Left lobe of liver (tissue), 2 donors: ENCODE data around the gene KIF16B. TPM values are rescaled to one million over a fixed set of nuclear protein-coding genes. Genes with fewer than 3 reads are reported as not detected.

Source experiments
- ATAC-seq: fragments of 200-7000 bp; cut with Tn5 transposase; one replicate; pipeline ENCODE4 v1.9.1; 2020; ENCODE audit warnings: mild to moderate bottlenecking, moderate library complexity
- DNase-seq: peaks from one replicate; pipeline ENCODE4 v3.0.0-alpha.2; 2020; ENCODE audit warnings: low spot score
- total RNA-seq: library from RNA; stranded (reverse); gene quantifications from one replicate; pipeline ENCODE4 v1.2.1, GENCODE V29; 2021
- donor health status: DM: no; HTN: no; CAD: no; lungs with moderate emphysema.
- donor health status: DM: no; HTN: yes; CAD: no.

KIF16B gene
- total RNA-seq, 1 donor from 2014 or later: 10.1 TPM

DNA sequence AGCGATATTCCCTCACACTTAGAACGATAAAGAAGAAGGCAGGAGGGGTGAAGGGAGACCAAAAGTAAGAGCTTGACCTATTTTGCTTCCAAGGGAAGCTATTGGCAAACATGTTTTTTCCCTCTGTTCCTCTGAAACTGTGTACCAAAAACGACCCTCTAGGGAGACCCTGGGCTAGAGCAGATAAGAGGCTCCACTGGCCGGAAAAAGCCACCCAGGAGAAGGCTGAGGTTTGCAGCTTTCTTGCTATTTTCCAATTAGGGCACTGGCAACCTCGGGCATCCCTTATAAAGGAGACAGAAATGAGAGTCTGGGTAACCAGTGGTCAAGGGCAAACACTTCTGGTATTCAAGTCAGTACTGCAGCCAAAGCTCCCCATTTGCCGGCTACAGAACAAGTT lies 168.0 kb downstream of the KIF16B start:
- ATAC-seq (no peak), DNase-seq (no peak)

DNA sequence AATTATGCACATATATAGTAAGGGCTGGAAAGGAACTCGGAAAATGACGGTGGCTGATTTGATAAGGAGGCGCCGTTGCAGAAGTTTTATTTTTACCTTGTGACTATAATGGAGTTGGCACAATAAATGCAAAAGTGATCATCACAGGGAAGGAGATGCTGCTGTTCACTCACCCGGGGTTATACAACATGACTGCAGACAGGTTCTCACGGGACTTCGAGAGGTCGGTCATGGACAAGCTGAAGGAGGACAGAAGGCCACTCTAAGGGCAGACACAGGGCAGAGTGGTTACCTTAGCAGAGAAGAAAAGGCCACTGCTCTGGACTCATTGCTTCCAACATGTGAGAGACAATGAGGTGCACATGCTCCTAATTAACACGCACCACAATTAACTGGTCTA lies 168.6 kb downstream of the KIF16B start:
- DNase-seq: no peak
- ATAC-seq: no peak

DNA sequence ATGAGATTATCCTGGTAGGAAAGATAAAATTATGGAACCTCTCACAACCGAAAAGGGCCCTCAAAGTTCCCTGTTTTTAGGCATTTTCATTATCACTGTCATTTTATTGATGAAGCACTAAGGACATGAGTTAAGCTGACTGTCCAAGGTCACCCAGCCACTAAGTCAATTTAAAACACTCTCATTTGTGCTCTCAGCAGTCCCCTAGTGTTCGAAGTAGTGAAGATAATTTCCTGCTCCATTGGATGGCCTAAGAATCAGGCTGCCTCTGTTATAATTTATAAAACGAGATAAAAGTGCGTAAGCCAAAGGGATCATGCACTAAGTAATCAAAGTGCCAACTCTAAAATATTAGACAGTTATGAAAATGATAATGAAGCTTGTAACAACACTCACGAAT lies 169.1 kb downstream of the KIF16B start:
- DNase-seq: no peak
- ATAC-seq: no peak

DNA sequence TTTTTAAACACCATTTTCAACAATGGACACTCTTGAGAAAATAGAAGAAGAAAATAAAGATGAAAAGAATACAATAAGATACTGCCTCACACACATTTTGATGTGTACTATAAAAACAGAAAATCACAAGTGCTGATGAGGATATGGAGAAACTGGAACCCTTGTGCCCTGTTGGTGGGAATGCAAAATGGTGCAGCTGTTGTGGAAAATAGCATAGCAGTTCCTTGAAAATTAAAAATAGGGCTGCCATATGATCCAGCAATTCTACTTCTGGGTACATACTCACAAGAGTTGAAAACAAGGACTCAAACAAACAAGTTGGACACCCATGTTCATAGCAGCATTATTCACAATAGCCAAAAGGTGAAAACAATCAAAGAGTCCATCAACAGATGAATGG lies 173.0 kb downstream of the KIF16B start:
- no peak for DNase-seq
- no peak for ATAC-seq

DNA sequence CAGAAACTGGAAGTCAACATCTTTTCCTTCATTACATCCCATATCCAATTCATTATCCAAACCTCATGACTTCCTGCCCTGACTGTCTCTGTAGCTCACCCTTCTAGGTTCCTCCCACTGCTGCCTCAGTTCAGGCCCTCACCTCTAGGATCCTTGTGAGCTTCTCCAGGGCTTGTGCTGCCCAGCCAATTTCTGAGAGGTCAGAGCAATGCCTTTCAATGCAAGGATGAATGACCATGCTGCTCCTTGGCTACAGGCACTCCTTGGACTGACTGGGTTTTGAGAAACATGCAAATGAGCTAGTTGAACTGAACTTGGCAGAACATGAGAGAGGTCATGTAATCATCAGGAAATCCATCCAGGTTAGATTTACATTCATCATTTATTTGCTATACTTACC lies 173.4 kb downstream of the KIF16B start:
- no peak for DNase-seq
- ATAC-seq: no peak

DNA sequence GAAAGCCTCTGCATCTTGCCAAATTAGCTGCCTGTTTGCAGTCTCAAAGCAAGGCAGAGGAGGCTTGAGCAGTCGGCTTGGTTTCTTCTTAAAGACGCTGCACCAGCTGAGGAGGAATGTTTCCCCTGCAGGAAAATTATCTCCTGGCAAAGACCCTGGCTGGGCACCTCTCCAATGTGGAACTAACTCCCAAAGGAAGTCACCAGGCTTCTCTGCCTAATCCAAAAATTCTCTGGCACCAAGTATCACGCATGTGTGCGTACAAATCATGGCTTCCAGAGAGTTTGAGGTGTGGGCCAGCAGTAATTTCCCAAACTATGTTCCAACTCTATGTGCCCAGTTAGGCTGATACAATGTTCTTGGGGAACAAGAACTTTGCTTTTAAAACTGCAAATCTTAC lies 176.2 kb downstream of the KIF16B start:
- ATAC-seq (no peak), DNase-seq (no peak)

DNA sequence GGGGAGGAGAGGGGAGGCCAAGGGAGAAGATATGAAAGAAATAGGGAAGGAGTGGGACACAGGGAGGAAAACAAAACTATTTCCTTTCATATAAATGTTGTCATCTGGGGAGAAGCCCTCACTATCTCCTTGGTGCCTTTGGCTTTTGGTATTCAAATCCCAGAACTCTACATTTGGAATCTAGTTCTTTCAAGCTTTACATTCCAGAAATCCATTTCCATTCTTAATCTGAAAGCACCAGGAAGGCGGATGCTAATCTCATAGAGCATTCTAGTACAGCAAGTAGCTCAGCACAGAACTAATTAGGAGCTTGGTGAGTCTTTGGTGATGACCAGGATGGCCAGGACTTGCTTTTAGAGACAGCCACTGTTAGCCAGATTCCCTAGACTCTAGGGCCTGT lies 177.9 kb downstream of the KIF16B start:
- ATAC-seq (no peak), DNase-seq (no peak)

DNA sequence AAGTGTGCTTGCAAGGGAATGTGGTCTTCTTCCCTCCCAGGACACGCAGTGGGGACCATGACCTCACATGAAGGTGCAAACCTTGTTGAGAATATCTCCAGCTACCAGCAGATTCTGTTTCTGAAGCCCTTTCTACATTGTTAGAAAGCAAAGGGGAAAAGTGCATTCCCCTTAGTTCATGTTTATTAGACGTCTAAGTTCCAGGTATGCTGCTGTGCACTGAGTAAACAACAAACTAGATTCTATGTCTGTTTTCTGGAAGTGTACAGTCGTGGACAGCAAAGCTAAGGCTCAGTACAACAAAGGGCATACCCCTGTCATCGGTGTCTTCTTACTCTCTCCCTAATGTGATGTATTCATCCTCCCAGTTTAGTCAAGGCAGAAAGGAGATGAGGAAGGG lies 178.5 kb downstream of the KIF16B start:
- ATAC-seq (no peak), DNase-seq (no peak)

DNA sequence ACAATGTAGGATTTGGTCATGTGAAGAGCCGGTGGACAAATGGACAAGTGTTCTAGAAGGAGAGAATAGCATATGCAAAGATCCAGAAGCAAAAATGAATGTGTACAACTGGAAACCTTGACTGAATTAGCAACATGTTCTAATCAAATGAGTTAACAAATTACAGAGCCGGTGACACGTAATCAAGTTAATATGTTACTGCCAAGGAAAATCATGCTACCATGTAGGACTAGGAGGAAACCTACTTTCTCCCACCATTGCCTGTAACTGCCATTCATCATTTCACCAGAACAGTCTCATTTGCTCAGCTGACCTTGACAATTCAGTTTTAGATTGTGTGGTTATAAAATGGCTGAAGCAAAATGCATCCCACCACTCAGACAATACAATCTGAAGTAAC lies 179.4 kb downstream of the KIF16B start:
- DNase-seq (no peak), ATAC-seq (no peak)

DNA sequence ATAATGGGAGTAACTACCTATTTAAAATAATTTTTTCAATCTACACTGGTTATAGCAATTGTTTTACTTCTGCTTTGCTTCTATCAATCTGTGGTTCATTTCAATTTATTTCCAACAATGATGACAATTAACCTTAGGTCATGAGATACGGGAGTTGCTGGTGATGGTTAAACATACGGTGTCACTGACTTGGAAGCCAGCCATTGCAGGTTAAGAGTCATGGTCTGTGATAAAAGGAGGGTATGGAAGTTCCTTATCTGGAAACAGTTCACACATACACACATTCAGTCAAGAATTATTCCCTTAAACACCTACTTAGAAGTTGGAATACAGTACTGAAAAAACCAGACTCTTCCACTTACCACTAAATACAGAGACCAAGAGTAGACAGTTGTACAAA lies 180.0 kb downstream of the KIF16B start:
- ATAC-seq: no peak

DNA sequence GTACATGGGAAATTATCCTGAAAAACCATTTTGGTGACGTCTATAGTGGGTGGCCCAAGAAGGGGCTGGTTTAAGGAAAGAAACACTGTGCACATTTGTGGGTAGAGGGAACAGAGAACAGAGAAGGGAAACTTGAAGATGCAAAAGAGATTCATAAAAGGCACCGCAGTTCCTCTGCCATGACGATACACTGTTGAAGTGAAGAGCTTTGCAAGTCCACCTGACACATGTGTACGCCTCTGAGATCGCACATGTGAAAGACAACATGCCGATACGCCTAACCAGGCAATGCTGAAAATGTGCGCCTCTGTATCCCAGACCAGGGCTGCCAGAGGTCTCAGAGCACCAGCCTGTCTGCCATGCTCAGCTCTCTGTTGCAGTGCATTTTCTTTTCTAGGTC lies 180.9 kb downstream of the KIF16B start:
- DNase-seq (no peak), ATAC-seq (no peak)

More for the DNA sequence above, 180.0 kb downstream of the KIF16B start:
- no peak for DNase-seq

DNA sequence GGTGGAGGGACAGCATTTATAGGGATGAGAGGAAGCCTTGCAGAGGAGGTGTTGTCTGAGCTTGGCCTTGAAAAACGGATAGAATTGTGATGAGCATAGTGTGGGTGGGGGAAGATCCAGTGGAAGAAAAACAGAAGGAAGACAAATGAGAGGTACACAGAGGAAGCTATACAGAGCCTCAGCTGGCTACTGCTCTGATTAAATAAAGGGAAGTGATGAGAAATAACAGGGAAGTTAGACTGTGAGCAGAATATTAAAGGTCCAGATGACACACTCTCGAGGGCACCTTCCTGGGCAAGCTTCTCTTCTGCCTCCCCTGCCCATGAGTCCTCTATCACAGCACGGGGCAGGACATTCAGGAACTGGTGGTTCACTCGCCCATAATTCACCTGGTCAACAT lies 182.3 kb downstream of the KIF16B start:
- peak; percentile 28 for ATAC-seq
- DNase-seq: no peak

DNA sequence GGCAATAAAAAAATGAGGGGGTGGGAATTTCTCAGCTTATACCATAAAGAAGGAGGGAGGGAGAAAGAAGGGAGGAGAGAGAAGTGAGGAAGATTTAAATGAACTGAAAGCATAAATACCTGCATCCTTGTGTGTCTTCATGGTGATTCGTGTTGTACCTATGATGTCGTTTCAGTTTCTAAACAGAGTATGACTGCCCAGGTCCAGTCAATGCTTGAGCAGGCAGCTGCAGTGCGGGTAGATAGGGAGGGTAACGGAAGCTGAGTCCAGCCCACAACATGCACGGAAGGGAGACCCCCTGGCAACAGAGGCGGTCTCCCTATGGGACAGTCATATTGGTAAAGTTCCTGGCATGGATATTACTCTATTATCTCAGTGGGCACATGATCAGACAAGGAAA lies 184.5 kb downstream of the KIF16B start:
- no peak for ATAC-seq
- DNase-seq: no peak

DNA sequence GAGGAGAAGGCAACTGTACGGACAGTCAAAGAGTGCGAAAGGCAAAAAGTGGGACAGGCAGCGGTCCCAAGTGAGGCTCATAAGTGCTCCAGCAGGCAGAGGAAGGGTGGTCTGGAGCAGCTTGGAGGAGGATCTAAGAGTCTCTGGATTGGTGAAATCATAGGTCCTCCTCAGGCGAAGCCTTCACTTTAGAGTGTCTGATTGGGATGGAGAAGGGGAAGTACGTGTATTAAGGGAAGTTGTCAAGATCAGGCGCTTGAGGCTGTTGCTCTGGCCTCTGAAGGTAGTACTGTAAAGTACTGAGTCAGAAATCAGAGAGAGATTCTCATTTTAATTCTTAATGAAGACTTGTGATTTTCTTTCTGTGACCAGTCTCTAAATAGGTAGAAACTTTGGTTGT lies 185.6 kb downstream of the KIF16B start:
- no peak for ATAC-seq
- no peak for DNase-seq

DNA sequence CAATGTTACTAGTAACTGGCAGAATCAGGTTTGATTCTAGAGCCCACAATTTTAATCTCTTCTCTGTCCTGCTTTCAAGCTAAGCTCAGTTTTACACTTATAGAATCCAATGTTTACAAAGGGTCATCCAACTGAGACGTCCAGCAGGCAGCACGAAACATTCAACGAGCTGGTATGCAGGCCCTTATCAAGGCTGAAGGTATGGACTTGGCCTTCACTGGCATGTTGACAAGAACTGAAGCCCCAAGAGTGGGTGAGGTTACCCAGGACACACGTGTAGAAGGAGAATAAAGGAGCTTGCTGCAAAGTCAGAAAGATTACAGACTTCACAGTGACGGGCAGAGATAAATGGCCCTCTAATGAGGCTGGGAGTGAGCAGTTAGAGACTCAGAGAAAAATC lies 187.4 kb downstream of the KIF16B start:
- ATAC-seq (no peak), DNase-seq (no peak)

DNA sequence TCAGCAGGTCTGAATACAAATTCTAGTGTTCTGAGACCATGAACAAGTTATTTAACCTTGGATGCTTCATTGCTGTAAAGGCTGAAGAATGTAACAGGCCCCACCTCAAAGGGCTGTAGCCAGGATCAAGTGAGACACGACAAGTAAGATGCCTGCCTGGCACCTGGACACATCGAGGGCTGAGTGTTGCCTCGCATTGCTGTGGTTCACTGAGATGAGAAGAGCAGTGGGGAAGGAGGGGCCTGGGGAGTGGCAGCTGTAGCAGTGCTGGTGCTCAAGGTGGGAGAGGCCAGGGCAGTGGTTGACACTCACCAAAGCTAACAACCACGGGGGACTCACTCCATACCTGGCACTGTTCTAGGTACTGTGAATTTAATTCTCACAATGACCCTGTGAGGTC lies 187.8 kb downstream of the KIF16B start:
- DNase-seq: no peak
- no peak for ATAC-seq

DNA sequence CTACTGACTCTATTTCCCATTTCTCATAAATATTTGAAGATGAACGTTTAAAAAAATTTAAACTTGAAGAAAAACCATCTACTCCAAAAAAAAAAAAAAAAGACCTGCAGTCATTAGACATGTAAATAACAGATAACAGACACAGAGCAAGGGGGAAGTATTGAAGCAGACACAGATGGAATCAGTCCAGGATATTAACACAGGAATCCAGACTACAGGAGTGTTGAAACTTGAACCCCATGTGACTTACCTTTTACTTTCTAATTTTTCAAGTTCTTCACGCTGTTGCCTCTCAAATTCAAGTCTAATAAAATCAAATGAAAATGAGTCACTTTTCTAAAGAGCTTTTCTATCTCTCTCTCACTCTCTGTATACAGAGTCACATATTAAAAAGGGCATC lies 191.8 kb downstream of the KIF16B start:
- DNase-seq (no peak), ATAC-seq (no peak)

DNA sequence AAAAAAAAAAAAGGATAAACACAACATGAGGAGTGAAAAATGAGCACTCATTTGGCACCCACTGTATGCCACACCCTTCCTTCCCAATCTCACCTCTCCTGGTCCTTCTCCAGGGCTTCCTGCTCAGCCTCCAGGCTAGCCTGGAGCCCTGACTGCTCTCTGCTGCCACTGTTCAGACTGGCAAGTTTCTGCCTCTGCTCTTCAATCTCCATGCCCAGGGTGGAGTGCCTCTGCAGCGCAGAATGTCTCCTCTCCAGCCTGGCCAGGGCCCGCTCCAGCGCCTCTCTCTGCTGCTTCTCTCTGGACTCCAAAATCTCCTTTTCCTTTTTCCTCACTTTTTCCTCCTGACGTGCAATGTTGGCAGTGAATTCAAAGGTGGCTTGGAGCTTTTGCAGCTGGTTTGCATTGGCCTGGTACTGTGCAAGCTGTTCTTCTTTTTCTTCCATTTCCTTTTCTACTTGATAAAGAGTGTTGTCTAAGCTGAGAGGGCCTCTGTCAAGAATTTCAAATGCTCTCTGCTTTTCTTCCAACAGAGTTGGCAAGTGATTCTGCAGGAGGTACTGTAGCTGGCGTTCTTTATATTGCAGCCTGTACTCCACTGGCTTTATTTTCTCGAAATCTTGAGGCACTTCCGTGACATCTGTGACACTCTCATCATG lies 194.4 kb downstream of the KIF16B start:
- no peak for ATAC-seq
- DNase-seq: no peak

DNA sequence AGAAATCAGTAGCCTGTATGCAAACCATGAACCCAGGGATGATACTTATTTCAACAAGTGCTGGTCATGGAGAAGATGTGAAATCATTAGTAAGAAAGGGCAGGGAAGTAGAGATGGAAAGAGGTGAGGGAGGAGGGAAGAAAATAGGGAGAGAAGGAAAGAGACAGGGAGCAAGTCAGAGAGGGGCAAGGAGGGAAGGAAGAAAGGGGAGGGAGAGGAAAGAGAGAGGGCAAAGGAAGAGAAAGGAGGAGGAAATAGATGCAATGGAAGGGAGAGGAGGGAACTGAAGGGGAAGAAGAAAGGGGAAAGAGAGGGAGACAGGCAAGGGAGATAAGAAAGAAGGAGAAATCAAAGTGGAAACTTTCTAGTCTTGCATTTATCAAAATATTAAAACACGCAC lies 195.1 kb downstream of the KIF16B start:
- no peak for ATAC-seq
- DNase-seq: no peak

DNA sequence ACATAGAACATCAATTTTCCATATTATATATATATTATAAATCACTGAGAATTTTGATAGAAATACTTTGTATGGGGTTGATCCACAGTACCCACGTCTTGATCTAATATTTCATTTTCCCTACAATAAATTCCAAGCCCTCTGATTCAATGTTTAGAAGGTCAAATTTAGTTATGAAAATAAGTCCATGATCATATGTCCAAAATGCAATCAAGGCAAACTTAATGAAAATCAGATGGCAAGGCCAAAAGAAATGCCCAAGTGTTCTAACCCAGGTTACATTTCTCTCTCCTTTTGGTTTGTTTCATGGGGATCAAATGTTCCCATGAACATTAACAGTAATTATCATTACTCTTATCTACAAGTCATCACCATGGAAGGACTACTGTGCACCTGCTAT lies 203.8 kb downstream of the KIF16B start:
- no peak for ATAC-seq
- DNase-seq: no peak

DNA sequence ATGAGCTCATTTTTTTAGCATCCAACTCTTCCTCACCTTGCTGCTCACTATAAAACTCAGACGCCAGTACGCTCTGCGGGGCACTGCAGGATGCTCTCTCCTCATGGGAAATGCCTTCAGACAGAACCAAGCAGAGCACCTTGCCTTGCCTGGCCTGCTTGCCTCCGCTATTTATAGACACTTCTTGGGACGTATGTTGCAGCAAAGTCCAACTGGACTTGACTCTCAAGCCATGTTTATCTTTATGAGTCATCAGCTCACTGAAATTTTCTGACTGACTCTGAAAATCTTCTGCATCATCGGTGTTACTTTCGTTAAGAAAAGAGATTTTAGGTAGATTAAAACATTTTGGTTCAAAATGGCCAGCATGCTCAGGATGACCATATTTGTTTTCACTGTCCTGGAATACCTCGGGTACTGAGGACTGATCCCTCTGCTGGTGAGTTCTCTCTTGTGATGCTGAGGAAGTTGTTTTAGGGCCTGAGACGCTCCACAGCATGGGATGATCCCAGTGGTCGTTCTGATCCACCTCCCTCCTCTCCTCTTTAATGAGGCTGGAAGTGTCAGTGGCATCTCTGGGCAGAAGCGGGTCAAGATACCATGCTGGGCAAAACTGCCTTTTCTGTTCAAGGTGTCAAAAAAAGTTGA lies 204.5 kb downstream of the KIF16B start:
- DNase-seq: no peak
- ATAC-seq: no peak

DNA sequence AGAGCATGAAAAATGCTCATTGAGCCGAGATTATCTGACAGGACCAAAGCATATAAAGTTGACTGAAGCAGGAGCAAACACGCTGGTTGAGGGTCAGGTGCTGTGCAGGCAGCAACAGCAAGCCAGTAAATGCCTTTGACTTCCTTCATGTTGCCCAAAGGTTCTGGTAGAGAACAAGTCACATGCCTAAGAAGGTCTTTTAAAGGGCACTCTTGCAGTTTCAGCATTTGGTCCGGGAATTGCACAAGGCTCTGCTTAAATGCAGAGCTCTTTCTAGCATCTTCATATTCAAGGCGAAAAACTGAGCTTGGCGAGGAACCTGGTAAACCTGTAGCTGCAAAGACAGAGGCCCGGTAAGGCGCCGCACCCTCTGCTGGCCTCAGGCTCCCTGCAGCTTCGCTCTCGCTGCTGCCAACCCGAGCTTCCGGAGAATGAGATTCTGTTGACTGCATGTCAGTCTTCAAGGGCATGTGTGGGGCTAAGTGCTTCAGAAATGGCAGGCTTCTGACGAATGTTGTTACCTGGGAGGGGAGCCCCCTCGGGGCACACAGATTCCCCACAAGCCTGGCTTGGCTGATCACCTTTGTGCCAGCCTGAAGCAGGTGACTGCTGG lies 205.2 kb downstream of the KIF16B start:
- DNase-seq (no peak), ATAC-seq (no peak)

DNA sequence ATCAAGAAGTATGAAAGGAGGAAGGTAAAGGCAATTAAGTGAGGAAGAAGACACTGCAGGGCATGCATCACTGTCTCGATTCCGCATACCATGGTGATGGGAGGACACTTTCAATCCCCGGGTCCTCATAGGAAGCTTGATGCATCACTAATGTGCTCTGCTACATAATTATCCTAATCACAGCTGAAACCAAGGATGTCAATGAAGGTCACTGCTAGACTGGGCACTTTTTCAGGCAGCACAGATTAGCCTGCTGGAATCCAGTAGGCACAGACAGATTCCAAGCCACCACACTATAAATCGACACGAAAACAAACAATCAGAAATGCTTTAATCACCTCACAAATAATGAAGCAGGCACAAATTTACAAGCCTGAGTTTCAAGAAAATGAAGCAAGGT lies 206.7 kb downstream of the KIF16B start:
- DNase-seq (no peak), ATAC-seq (no peak)
